Measurements from ENCODE around the gene EME1. TPM values are rescaled to one million over a fixed set of nuclear protein-coding genes. Genes with fewer than 3 reads are reported as not detected.

EME1 gene
- total and polyA plus RNA-seq, 2 of the 8 experiments (the other 6 are each of a cell fraction or from before 2014, with no cell fraction given): 13.9 to 16.3 TPM

DNA sequence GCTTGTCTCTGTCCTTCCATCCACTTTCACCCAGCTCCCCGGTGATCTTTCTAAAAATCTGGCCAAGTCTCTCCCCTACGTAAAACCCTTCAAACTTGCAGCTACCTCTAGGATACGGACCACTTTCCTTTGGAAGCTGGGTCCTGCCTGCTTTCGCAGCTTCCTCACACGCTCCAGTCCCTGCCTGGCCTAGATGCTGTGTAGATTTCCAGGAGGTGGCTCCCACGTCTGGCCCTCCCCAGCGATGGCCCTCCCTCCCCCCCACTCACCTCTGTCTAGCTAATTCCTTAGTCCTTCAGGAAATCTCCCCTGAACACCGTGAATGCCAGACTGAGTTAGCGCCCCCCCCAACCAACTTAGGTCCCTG, 24.9 kb downstream of the EME1 start:
- peaks cover 7% of the 10 kb centered on the region; the same call in 1 of the 2 replicates for H3K23me2 ChIP-seq (ENCODE audit: low read depth, low read length)
- peak overlapping the region; percentile 91 for H2AFZ ChIP-seq (ENCODE audit: low read length)
- TF ChIP-seq KDM5A (IDR thresholded peaks at IDR 0.05; ENCODE audit: low read length): no peak
- no peak for TF ChIP-seq SIX5 (IDR thresholded peaks at IDR 0.05; ENCODE audit: low read depth, low read length)
- no peak for TF ChIP-seq SP4 (IDR thresholded peaks at IDR 0.05; ENCODE audit: low read length)
- no peak for TF ChIP-seq POU5F1 (IDR thresholded peaks at IDR 0.05; ENCODE audit: low read depth, low read length)
- no peak for TF ChIP-seq TEAD4 (IDR thresholded peaks at IDR 0.05; ENCODE audit: low read depth, low read length)
- TF ChIP-seq, protein P1, sequence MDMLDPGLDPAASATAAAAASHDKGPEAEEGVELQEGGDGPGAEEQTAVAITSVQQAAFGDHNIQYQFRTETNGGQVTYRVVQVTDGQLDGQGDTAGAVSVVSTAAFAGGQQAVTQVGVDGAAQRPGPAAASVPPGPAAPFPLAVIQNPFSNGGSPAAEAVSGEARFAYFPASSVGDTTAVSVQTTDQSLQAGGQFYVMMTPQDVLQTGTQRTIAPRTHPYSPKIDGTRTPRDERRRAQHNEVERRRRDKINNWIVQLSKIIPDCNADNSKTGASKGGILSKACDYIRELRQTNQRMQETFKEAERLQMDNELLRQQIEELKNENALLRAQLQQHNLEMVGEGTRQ (IDR thresholded peaks at IDR 0.05; ENCODE audit: low read length): no peak
- TF ChIP-seq SRF (IDR thresholded peaks at IDR 0.05; ENCODE audit: low read depth, low read length): no peak
- TF ChIP-seq SIN3A (conservative IDR thresholded peaks at IDR 0.05 in 1 of 2, IDR thresholded peaks at IDR 0.05 in 1 of 2; ENCODE audit: low read depth in 1 of 2, low read length in 2 of 2): no peak
- no peak for TF ChIP-seq GABPA (IDR thresholded peaks at IDR 0.05; ENCODE audit: borderline replicate concordance, insufficient read depth, low read length)
- TF ChIP-seq JUN (IDR thresholded peaks at IDR 0.05; ENCODE audit: low read depth, low read length): no peak
- TF ChIP-seq ZNF274 (IDR thresholded peaks at IDR 0.05; ENCODE audit: borderline replicate concordance, extremely low read depth, low read length): no peak
- TF ChIP-seq YY1 (IDR thresholded peaks at IDR 0.05; ENCODE audit: low read depth, low read length): no peak
- TF ChIP-seq FOSL1 (IDR thresholded peaks at IDR 0.05; ENCODE audit: insufficient read depth, low read depth, low read length): no peak
- peaks cover 0 to 18% of the 10 kb centered on the region in 2 experiments; a peak in 3 of 4 replicates for H3K79me2 ChIP-seq (ENCODE audit: control insufficient read depth in 1 of 2, insufficient read depth in 2 of 2, low read length in 2 of 2)
- H3K27me3 ChIP-seq (replicated peaks in 1 of 4; ENCODE audit: control insufficient read depth in 3 of 4, extremely low read depth in 1 of 4, insufficient read depth in 3 of 4, low read length in 3 of 4): no peaks in the 10 kb centered on the region
- peaks cover 5% of the 10 kb centered on the region for H3K79me1 ChIP-seq (ENCODE audit: low read depth, low read length)
- FAIRE-seq: no peak
- no peak for DNase-seq (ENCODE audit: low read depth in 1 of 2, low spot score in 2 of 2)
- peaks cover 0 to 12% of the 10 kb centered on the region in 2 experiments for H4K20me1 ChIP-seq (replicated peaks in 1 of 2; ENCODE audit: control insufficient read depth in 1 of 2, insufficient read depth in 2 of 2, low read length in 2 of 2)
- H3K14ac ChIP-seq (ENCODE audit: insufficient read length): no peak overlapping the region
- peak overlapping the region; percentile 18 for H2BK120ac ChIP-seq (replicated peaks; ENCODE audit: low read depth, low read length)
- no peak overlapping the region for H3K9ac ChIP-seq (replicated peaks in 1 of 4; ENCODE audit: extremely low read depth in 1 of 4, low read depth in 3 of 4, low read length in 3 of 4)
- H3K18ac ChIP-seq (ENCODE audit: extremely low read depth, low read length): peak overlapping the region; percentile 82; the same call in 1 of the 2 replicates
- 0 out of 2 replicates have a peak overlapping the region, but pooled peaks have one; percentile 61 for H2BK15ac ChIP-seq (ENCODE audit: low read length)
- no peak overlapping the region; the same call in 1 of the 2 replicates for H4K8ac ChIP-seq (ENCODE audit: extremely low read depth, insufficient read depth, low read length)
- peaks cover 0 to 3% of the 10 kb centered on the region in 2 experiments; a peak in 1 of 4 replicates for H3K9me3 ChIP-seq (ENCODE audit: insufficient read depth in 2 of 2, low read depth in 1 of 2, low read length in 1 of 2)
- no peak overlapping the region for H2BK20ac ChIP-seq (ENCODE audit: low read length)
- H2BK12ac ChIP-seq (ENCODE audit: low read depth, low read length): peak overlapping the region; percentile 80; the same call in 1 of the 2 replicates
- H2AK5ac ChIP-seq (ENCODE audit: low read depth, low read length): no peak overlapping the region
- ChIA-PET CTCF (ENCODE audit: partially characterized antibody) (interaction anchor here (0.5 to 5.5 kb wide), 50 partner anchors 9 to 1802 kb away, joined by 3 to 87 read pairs (median 6); partner anchors contain the start of genes ACSF2, CHAD, EME1 and MRPL27), POLR2A (ENCODE audit: partially characterized antibody) (interaction anchor here (0.6 to 27.4 kb wide), 12 partner anchors 9 to 84 kb away, joined by 3 to 313 read pairs (median 7); partner anchors contain the start of genes ACSF2, EME1, MRPL27 and RSAD1)
- H3K56ac ChIP-seq (replicated peaks; ENCODE audit: insufficient read length, low read depth, low read length): no peak overlapping the region
- WGBS, 2 experiments (ENCODE audit: extremely low coverage in 1 of 2, insufficient coverage in 1 of 2, insufficient read length in 1 of 2, insufficient replicate concordance in 2 of 2, low coverage in 1 of 2, low lambda C conversion rate in 2 of 2, missing lambda C conversion rate in 1 of 2): 57% methylated on average over 9 of the region's 9 CpGs; no CpG with 5 or more reads in 1 of the 2 experiments
- no peak overlapping the region for H3K23ac ChIP-seq (ENCODE audit: insufficient read length)
- peaks cover 18 to 22% (median 22%) of the 10 kb centered on the region in 4 experiments; a peak in 7 of 8 replicates for H3K36me3 ChIP-seq (ENCODE audit: control insufficient read depth in 2 of 4, insufficient read depth in 4 of 4, low read length in 3 of 4)
- H3K4me3 ChIP-seq (ENCODE audit: extremely low read depth in 1 of 4, insufficient read depth in 2 of 4, low read depth in 3 of 4, low read length in 4 of 4): peak overlapping the region in 3 of 4 experiments; percentile 64 to 92 (median 76); a peak in 5 of 8 replicates
- H3K4ac ChIP-seq (replicated peaks; ENCODE audit: insufficient read length, low read depth, low read length): no peak overlapping the region
- H3K27ac ChIP-seq (ENCODE audit: low read depth, low read length): no peak overlapping the region
- H4K5ac ChIP-seq (ENCODE audit: insufficient read length, low read depth, low read length): no peak overlapping the region
- H2BK5ac ChIP-seq (ENCODE audit: low read depth, low read length): no peak overlapping the region
- no peak overlapping the region for H4K91ac ChIP-seq (replicated peaks; ENCODE audit: insufficient read length, low read length)
- peaks cover 0 to 4% (median 0%) of the 10 kb centered on the region in 4 experiments; a peak in 4 of 7 replicates for H3K4me1 ChIP-seq (replicated peaks in 1 of 4; ENCODE audit: control insufficient read depth in 3 of 4, insufficient read depth in 4 of 4, low read length in 3 of 4)
- peak overlapping the region; percentile 94 to 97 for H3K4me2 ChIP-seq (ENCODE audit: insufficient read depth in 1 of 2, low read depth in 2 of 2, low read length in 2 of 2)

All from H1 (cell line).